Endothelial cell of umbilical vein (primary cell): Measurements from ENCODE around the gene NAV2. TPM values are rescaled to one million over a fixed set of nuclear protein-coding genes. Genes with fewer than 3 reads are reported as not detected.

ENCODE experiments used
- BruUV-seq: library from RNA; stranded (reverse); fragments of 400-500 nt; replicated peaks from 2 replicates; lab custom pipeline; 2021; lab: Mats Ljungman, UMichigan
- CTCF ChIA-PET: fragments of 300-600, 350-600 bp; sonication (Branson Sonifier 250); formaldehyde crosslinking; loops from one replicate; lab custom pipeline; 2021; ENCODE audit warnings: antibody characterized with exemption, inconsistent platforms; lab: Charles Lee
- POLR2A ChIA-PET: fragments of 300-600, 350-600 bp; sonication (Branson Sonifier 250); formaldehyde crosslinking; loops from one replicate; lab custom pipeline; 2021; ENCODE audit warnings: antibody characterized with exemption, inconsistent platforms; lab: Charles Lee
- DNase-seq: peaks from one replicate; pipeline ENCODE4 v3.0.0-alpha.2; 2011; ENCODE audit warnings: low read depth, low spot score
- FAIRE-seq: peaks from 2 replicates; lab custom pipeline; 2011; peaks lifted over from hg19 to GRCh38; lab: Jason Lieb, UNC
- H2AFZ ChIP-seq: 2 replicates; pipeline ENCODE4 v1.6.0; 2012; ENCODE audit warnings: low read depth, low read length, control low read depth, inconsistent platforms
- H3K27ac ChIP-seq: 2 replicates; pipeline ENCODE4 v1.5.1; 2011; ENCODE audit warnings: low read depth, mild to moderate bottlenecking, control low read depth, low read length, moderate library complexity; ENCODE audit not compliant: insufficient read depth
- H3K27me3 ChIP-seq, 2 experiments: 2 replicates each; pipeline versions ENCODE4 v1.6.0 to v1.6.1; 2011; ENCODE audit warnings: low read length in 2 of 2, mixed read lengths in 1 of 2; ENCODE audit not compliant: control insufficient read depth in 2 of 2, insufficient read depth in 2 of 2
- H3K36me3 ChIP-seq, 2 experiments: 2 replicates in 1 of 2; 3 replicates in 1 of 2; pipeline ENCODE4 v1.5.1; 2011; ENCODE audit warnings: low read length in 2 of 2, mild to moderate bottlenecking in 1 of 2, moderate library complexity in 1 of 2; ENCODE audit not compliant: control insufficient read depth in 2 of 2, insufficient read depth in 2 of 2; ENCODE audit errors: extremely low read depth in 1 of 2
- H3K4me1 ChIP-seq: 3 replicates; pipeline ENCODE4 v1.5.1; 2011; ENCODE audit warnings: mild to moderate bottlenecking, low read length; ENCODE audit not compliant: control insufficient read depth, insufficient read depth; ENCODE audit errors: extremely low read depth
- H3K4me2 ChIP-seq: 2 replicates; pipeline ENCODE4 v1.6.1; 2011; ENCODE audit warnings: low read length, control low read depth, mixed read lengths; ENCODE audit not compliant: insufficient read depth
- H3K4me3 ChIP-seq, 3 experiments: fragments of 200-600 bp in 1 of 3; sonication (generic), shearing (Covaris generic) in 1 of 3; replicated peaks in 1 of 3; 2 replicates each; pipeline ENCODE4 v1.5.1; 2011 to 2016; ENCODE audit warnings: control low read depth in 3 of 3, low read length in 3 of 3, mild to moderate bottlenecking in 2 of 3, inconsistent platforms in 1 of 3, low read depth in 1 of 3, moderate library complexity in 1 of 3; ENCODE audit not compliant: insufficient read depth in 1 of 3
- H3K79me2 ChIP-seq: 2 replicates; pipeline ENCODE4 v1.6.0; 2012; ENCODE audit warnings: low read length, inconsistent platforms; ENCODE audit not compliant: control insufficient read depth, insufficient read depth
- H3K9ac ChIP-seq: replicated peaks from 2 replicates; pipeline ENCODE3; 2011; ENCODE audit warnings: low read length, control low read depth; ENCODE audit not compliant: insufficient read depth; ENCODE audit errors: extremely low read depth
- H3K9me1 ChIP-seq: replicated peaks from 3 replicates; pipeline ENCODE4 v1.6.0; 2011; ENCODE audit warnings: mild to moderate bottlenecking, low read length; ENCODE audit not compliant: control insufficient read depth, insufficient read depth; ENCODE audit errors: extremely low read depth
- H3K9me3 ChIP-seq: replicated peaks from 2 replicates; pipeline ENCODE4 v1.5.1; 2012; ENCODE audit warnings: low read length, inconsistent platforms; ENCODE audit not compliant: control insufficient read depth, insufficient read depth
- H4K20me1 ChIP-seq: replicated peaks from 2 replicates; pipeline ENCODE3; 2011; ENCODE audit warnings: mild to moderate bottlenecking, low read length; ENCODE audit not compliant: control insufficient read depth, insufficient read depth; ENCODE audit errors: extremely low read depth
- CTCF ChIP-seq, 2 donors: IDR thresholded peaks; 1 replicate in 1 of 2; 2 replicates in 1 of 2; pipeline ENCODE4 v1.5.1; 2011; ENCODE audit warnings: low read length in 2 of 2, mild to moderate bottlenecking in 2 of 2, moderate library complexity in 2 of 2, control low read depth in 1 of 2, inconsistent platforms in 1 of 2, low read depth in 1 of 2; ENCODE audit not compliant: insufficient read depth in 1 of 2; ENCODE audit errors: extremely low read depth in 1 of 2
- EZH2 ChIP-seq: IDR thresholded peaks from 2 replicates; pipeline ENCODE4 v1.6.1; 2012; ENCODE audit warnings: borderline replicate concordance, low read depth, mild to moderate bottlenecking, moderate library complexity, low read length, inconsistent platforms; ENCODE audit not compliant: severe bottlenecking
- JUN ChIP-seq: IDR thresholded peaks from 2 replicates; pipeline ENCODE4 v1.6.1; 2011; ENCODE audit warnings: borderline replicate concordance, low read depth; ENCODE audit not compliant: insufficient read length, insufficient read depth
- MAX ChIP-seq: IDR thresholded peaks from 2 replicates; pipeline ENCODE4 v1.6.1; 2011; ENCODE audit not compliant: insufficient read depth, insufficient read length
- MYC ChIP-seq: IDR thresholded peaks from one replicate; pipeline ENCODE4 v1.6.1; 2011; ENCODE audit warnings: mild to moderate bottlenecking, low read depth, low read length
- dilution Hi-C: fragments of 300-500 bp; cut with MboI; formaldehyde crosslinking; loops from one replicate; pipeline ENCODE4 v1.15.0; 2019; ENCODE audit warnings: low sequenced_read_pairs; ENCODE audit not compliant: extremely low pct_ligation_motif_present
- intact Hi-C: fragments of 100-400 bp; cut with micrococcal nuclease; formaldehyde crosslinking; loops from one replicate; pipeline ENCODE4 v1.10.0; 2022
- polyA plus RNA-seq, 4 experiments: library from polyadenylated mRNA; depleted of rRNA in 3 of 4; stranded (reverse) in 3 of 4; unstranded in 1 of 4; fragments of >200 nt; gene quantifications; 2 replicates each; pipeline versions ENCODE4 v1.2.1 to v1.2.3, GENCODE V29; 2011 to 2012; ENCODE audit warnings: missing spikeins in 1 of 4
- total RNA-seq: library from RNA; stranded (reverse); gene quantifications from 2 replicates; pipeline ENCODE4 v1.2.3, GENCODE V29; 2021

Gene NAV2
- total and polyA plus RNA-seq, 2 donors (not counting 3 experiments of a cell fraction or from before 2014, with no cell fraction given), result 10.9 to 68.0 TPM

- no peaks in the 10 kb centered on the region for H4K20me1 ChIP-seq
- ChIA-PET POLR2A (no interaction called here), CTCF (interaction anchor here (1.5 to 1.8 kb wide), 2 partner anchors 25 to 30 kb away, joined by 4 to 6 read pairs; no protein-coding TSS in a partner anchor)
- no peaks in the 10 kb centered on the region for H3K79me2 ChIP-seq
- no peak for DNase-seq
- H3K4me1 ChIP-seq, result no peaks in the 10 kb centered on the region
- H3K27ac ChIP-seq, result no peak overlapping the region
- no peak overlapping the region for H3K4me2 ChIP-seq
- H3K27me3 ChIP-seq, result peaks cover 81 to 94% of the 10 kb centered on the region in 2 experiments
- intact Hi-C loops (no loop called here), dilution Hi-C loops (no loop called here)
- no peak overlapping the region for H3K4me3 ChIP-seq
- no peak overlapping the region for H2AFZ ChIP-seq
- H3K36me3 ChIP-seq, result no peaks in the 10 kb centered on the region
- no TSS peak for BruUV-seq
- TF ChIP-seq MAX (no peak), JUN (no peak), CTCF (IDR thresholded peaks at IDR 0.05; ENCODE audit: extremely low read depth in 1 of 2, insufficient read depth in 1 of 2, low read depth in 1 of 2, low read length in 2 of 2) (no peak), EZH2 (no peak), MYC (no peak)
- no peak overlapping the region for H3K9ac ChIP-seq
- H3K9me1 ChIP-seq, result no peaks in the 10 kb centered on the region
- H3K9me3 ChIP-seq, result no peaks in the 10 kb centered on the region
- FAIRE-seq, result no peak
These were observed 445.1 kb downstream of the NAV2 start for GRCh38 chr11:20157728-20158127.
